ENCODE measurements around the gene RAB22A. TPM values are rescaled to one million over a fixed set of nuclear protein-coding genes. Genes with fewer than 3 reads are reported as not detected.

The RAB22A gene
- total RNA-seq, 1 donor from 2014 or later, result 7.9 TPM

DNA sequence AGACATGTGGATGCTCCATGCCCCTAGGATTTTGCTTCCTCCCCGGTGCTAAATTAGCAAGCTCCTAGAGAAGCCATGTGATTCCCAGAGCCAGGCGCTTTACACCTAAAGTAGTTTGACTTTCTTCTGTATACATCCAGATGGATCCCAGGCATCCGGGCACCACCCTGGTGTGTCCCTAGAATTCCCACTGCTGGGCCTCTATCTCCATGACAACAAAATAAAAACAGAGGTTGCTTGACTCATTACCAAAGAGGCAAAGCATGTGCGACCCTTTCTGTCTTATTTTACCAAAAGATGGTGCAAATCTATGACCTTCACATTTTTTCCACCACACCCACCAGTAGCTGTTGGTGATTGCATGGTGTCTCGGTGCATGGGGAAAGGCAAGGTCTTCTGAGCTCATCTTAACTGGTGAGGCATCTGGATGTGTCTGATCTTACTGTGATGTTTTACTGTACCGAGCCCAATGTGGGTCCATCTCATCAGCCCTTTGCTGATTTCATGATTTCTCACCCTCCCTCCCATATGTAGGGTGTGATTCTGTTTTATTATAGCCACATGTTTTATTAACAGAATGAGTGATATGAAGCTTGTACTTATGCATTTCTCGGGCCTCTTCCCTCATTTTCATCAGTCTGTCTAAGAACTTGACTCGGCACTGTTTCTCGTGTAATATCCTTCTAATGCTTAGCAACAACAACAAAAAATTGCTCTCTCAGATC, 52.1 kb downstream of the RAB22A start:
- Mint-ChIP-seq H3K4me3 (no peak overlapping the region), H3K9me3 (no peaks in the 10 kb centered on the region), H3K27me3 (ENCODE audit: insufficient read depth, low read depth) (no peaks in the 10 kb centered on the region), H3K27ac (no peak overlapping the region), H3K4me1 (peaks cover 19% of the 10 kb centered on the region), H3K36me3 (peaks cover 14% of the 10 kb centered on the region)
- no peak for DNase-seq (ENCODE audit: low spot score)
- Histone ChIP-seq H3K36me3 (no peaks in the 10 kb centered on the region), H3K27ac (no peak overlapping the region), H2AFZ (replicated peaks) (no peak overlapping the region), H4K20me1 (ENCODE audit: low read depth) (no peaks in the 10 kb centered on the region), H3K4me3 (no peak overlapping the region), H3K9me3 (ENCODE audit: low read depth) (no peaks in the 10 kb centered on the region), H3K79me2 (ENCODE audit: low read depth) (no peaks in the 10 kb centered on the region), H3K4me2 (no peak overlapping the region), H3F3A (ENCODE audit: low read depth) (no peaks in the 10 kb centered on the region), H3K27me3 (no peaks in the 10 kb centered on the region), H3K9ac (no peak overlapping the region), H3K4me1 (no peaks in the 10 kb centered on the region)
- no peak for TF ChIP-seq EZH2phosphoT487 (IDR thresholded peaks at IDR 0.05)
- TF ChIP-seq CTCF (IDR thresholded peaks at IDR 0.05), result no peak
- no peak for TF ChIP-seq EZH2 (IDR thresholded peaks at IDR 0.05)

- peaks cover 19% of the 10 kb centered on the region for H3K4me1 Mint-ChIP-seq
- no peaks in the 10 kb centered on the region for H3K27me3 Mint-ChIP-seq (ENCODE audit: insufficient read depth, low read depth)
- Histone ChIP-seq H3K9ac (no peak overlapping the region), H3K79me2 (ENCODE audit: low read depth) (no peaks in the 10 kb centered on the region), H3K27me3 (no peaks in the 10 kb centered on the region), H3K27ac (no peak overlapping the region), H3K4me2 (no peak overlapping the region), H3K9me3 (ENCODE audit: low read depth) (no peaks in the 10 kb centered on the region), H3K36me3 (no peaks in the 10 kb centered on the region), H4K20me1 (ENCODE audit: low read depth) (no peaks in the 10 kb centered on the region), H3K4me1 (no peaks in the 10 kb centered on the region), H3F3A (ENCODE audit: low read depth) (no peaks in the 10 kb centered on the region), H3K4me3 (no peak overlapping the region), H2AFZ (replicated peaks) (no peak overlapping the region)
- H3K4me3 Mint-ChIP-seq, result no peak overlapping the region
- H3K36me3 Mint-ChIP-seq, result peaks cover 14% of the 10 kb centered on the region
- no peak for DNase-seq (ENCODE audit: low spot score)
- TF ChIP-seq EZH2phosphoT487 (IDR thresholded peaks at IDR 0.05) (no peak), EZH2 (IDR thresholded peaks at IDR 0.05) (no peak), CTCF (IDR thresholded peaks at IDR 0.05) (no peak)
- no peak overlapping the region for H3K27ac Mint-ChIP-seq
- no peaks in the 10 kb centered on the region for H3K9me3 Mint-ChIP-seq
Observed at GRCh38 chr20:58362206-58362516, 52.6 kb downstream of the RAB22A start.

GRCh38 chr20:58362970-58363369, 53.5 kb downstream of the RAB22A start:
- Histone ChIP-seq H2AFZ (replicated peaks) (no peak overlapping the region), H3K79me2 (ENCODE audit: low read depth) (no peaks in the 10 kb centered on the region), H4K20me1 (ENCODE audit: low read depth) (no peaks in the 10 kb centered on the region), H3K4me2 (no peak overlapping the region), H3K9ac (no peak overlapping the region), H3K36me3 (no peaks in the 10 kb centered on the region), H3K4me1 (no peaks in the 10 kb centered on the region), H3K27me3 (no peaks in the 10 kb centered on the region), H3K4me3 (no peak overlapping the region), H3K9me3 (ENCODE audit: low read depth) (no peaks in the 10 kb centered on the region), H3F3A (ENCODE audit: low read depth) (no peaks in the 10 kb centered on the region), H3K27ac (no peak overlapping the region)
- Mint-ChIP-seq H3K27ac (no peak overlapping the region), H3K9me3 (no peaks in the 10 kb centered on the region), H3K27me3 (ENCODE audit: insufficient read depth, low read depth) (no peaks in the 10 kb centered on the region), H3K36me3 (peaks cover 12% of the 10 kb centered on the region), H3K4me1 (peaks cover 19% of the 10 kb centered on the region), H3K4me3 (no peak overlapping the region)
- TF ChIP-seq CTCF (IDR thresholded peaks at IDR 0.05), result no peak
- TF ChIP-seq EZH2 (IDR thresholded peaks at IDR 0.05), result no peak
- TF ChIP-seq EZH2phosphoT487 (IDR thresholded peaks at IDR 0.05), result no peak
- no peak for DNase-seq (ENCODE audit: low spot score)
